HG02852 (cell line): ENCODE measurements around the gene PCDH20.
"Not testable (repeated sequence)": the region's sequence is repeated elsewhere in the genome, so short reads cannot be mapped to it uniquely, and the experiment has no call there.

ENCODE experiments used
- ATAC-seq: cut with Tn5 transposase; IDR thresholded peaks from one replicate; pipeline ENCODE4 v1.9.1; 2021; ENCODE audit warnings: mild to moderate bottlenecking, moderate library complexity; ENCODE audit not compliant: unreplicated experiment

The PCDH20 gene, protein sequence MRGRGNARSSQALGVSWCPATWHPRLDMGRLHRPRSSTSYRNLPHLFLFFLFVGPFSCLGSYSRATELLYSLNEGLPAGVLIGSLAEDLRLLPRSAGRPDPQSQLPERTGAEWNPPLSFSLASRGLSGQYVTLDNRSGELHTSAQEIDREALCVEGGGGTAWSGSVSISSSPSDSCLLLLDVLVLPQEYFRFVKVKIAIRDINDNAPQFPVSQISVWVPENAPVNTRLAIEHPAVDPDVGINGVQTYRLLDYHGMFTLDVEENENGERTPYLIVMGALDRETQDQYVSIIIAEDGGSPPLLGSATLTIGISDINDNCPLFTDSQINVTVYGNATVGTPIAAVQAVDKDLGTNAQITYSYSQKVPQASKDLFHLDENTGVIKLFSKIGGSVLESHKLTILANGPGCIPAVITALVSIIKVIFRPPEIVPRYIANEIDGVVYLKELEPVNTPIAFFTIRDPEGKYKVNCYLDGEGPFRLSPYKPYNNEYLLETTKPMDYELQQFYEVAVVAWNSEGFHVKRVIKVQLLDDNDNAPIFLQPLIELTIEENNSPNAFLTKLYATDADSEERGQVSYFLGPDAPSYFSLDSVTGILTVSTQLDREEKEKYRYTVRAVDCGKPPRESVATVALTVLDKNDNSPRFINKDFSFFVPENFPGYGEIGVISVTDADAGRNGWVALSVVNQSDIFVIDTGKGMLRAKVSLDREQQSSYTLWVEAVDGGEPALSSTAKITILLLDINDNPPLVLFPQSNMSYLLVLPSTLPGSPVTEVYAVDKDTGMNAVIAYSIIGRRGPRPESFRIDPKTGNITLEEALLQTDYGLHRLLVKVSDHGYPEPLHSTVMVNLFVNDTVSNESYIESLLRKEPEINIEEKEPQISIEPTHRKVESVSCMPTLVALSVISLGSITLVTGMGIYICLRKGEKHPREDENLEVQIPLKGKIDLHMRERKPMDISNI

DNA sequence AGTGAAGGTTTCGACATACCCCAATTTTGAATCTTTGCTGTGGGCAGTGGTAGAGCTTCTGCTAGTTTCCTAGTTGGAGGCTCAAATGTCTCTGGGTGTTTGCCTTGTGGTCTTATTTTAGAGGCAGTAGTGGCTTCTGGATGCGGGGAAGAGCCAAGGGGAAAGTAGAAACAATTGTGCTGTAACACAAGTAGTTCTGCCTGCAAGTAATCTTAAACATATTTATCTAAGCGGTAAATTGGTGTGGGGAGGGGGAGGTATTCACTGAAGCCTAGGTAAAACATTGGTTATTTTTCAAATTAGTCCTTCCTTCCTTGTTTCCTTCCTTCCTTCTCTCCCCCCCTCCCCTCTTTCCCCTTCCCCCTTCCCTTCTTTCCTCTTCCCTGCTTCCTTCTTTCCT is at the start of gene PCDH20:
PCDH20 (minus strand) TSS at position 101 of the 400 bp plus-strand sequence. CDS start 691 bp downstream, outside the sequence.
- no peak for ATAC-seq

DNA sequence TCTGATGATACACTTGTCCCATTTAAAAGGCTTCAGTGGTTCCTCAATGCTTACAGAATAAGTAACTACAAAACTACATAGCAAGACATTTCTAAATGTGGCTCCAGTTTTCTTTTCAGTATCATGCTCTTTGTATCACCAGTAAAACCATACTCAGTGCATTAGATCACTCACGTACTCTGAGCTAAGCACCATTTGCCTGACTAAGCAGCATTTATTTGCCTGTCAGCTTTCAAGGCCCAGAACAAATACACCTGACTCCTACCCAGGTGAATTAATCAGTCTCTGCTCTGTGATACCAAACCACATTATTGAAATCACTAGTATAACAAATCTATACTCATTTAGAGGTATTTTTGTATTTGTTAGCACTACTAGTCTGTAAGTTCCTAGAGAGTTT is 47.4 kb upstream of the PCDH20 start:
- ATAC-seq, result no peak

DNA sequence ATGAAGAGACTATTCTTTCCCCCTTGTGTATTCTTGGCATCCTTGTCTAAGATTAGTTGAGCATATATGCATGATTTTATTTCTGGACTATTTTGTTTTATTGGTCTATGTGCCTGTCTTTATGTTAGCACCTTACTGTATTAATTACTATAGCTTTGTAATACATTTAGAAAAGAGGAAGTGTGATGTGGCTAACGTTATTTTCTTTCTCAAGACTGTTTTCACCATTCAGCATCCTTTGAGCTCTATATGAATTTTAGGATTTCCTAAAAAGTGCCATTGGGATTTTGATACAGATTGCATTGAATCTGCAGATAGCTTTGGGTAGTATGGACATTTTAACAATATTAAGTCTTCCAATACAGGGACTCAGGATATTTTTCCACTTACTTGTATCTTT is 37.5 kb upstream of the PCDH20 start:
- no peak for ATAC-seq

DNA sequence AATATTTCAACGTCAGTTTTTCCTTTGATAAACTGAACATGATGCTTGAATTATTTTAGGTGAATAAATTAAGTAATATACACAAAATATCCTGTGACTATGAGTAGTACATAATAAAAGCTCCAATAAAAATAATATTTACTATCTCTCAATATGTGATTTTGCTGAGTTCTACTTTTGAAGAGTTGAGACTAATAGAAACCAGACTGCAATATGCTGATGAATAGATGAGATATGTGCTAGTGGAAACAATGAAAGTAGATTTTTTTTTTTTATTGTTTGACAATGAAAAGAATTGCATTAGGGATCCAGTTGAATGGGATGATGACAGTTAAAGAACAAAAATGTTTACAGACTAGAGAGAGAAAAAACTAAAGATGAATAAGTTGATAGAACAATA is 16.4 kb upstream of the PCDH20 start:
- no peak for ATAC-seq

DNA sequence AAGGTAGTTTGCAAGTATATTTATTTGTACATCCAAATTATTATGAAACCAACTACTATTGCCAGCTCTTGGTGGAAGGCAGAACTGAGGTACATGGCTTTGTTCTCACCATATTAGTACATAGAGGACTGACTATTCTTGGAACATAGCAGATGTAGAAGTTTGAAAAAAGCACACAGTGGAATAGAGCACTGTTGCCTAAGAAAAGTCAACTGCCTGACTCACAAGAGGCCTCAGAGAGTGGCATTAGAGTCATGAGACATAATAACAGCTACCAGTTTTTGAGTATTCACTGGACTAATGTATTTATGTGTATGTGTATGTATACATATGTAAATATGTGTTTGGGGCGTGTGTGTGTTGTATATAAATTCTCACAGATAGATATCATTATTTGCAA is 8.3 kb upstream of the PCDH20 start:
- ATAC-seq, result no peak

DNA sequence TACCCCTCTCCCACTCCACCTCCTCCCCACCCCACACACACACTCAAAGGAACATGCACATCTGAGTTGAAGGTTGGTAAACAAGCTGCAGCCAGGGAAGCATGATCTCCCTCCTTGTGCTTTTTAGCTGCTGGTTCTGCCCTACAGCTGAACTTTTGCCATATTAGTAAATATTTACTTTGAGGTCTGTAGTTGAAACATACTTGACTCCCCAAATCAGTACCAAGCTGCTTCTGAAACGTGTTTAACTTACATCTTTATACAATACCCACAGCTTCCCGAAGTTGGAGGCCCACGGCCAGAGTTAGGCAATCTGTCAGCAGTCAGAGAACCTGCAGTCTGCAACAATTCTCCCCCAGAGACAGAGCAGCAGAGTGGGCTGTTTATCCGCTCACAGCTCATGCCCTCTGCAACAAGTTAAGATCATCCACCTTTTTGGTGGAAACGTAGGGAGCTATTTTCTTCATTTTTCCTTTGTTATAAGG is 1.5 kb upstream of the PCDH20 start:
- ATAC-seq, result no peak

DNA sequence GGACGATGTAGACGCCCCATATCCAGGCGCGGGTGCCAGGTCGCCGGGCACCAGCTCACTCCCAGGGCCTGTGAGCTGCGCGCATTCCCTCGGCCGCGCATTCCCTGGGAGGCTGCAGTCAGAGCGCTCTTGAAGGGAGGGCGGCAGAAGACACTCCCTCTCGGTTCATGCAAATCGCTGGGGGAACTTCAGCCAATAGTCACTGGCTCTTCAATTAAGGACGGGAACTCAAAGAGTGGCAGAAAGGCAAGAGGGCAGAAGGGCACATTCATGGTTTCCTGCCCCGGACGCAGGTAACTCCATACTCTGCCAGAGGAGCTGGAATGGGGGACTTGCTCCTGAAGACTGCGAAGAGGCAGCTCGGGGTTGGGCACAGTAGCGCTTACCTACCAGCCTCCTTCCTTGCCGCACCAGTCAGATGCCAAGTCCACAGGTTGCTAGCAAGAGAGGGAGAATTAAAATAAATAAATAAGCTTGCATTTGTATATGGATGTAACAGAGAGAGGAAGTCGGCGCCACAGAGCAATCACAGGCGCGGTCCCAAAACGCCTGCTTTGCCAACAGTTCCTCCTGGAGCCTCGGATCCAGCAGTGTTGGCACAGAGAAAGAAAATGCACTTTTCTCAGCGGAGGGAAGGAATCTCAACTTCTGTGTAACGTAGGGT is 459 bp downstream of the PCDH20 start:
- ATAC-seq, result no peak

DNA sequence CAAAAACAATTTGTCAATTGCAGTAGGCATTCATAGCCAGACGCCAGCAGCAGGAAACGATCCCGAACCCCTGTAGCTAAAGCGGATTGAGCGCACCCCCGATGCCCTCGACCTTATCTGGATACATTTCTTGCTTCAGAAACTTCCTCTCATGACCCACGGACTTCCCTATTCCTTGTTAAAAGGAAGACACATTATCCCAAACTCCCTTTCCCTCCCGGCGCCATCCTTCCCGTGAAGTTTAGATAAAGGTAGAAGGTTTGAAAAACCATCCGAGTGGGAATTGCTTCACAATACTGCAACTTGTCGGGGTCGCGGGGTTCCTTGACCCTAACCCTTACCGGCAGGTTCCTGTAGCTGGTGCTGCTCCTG is 977 bp downstream of the PCDH20 start:
- ATAC-seq, result no peak

DNA sequence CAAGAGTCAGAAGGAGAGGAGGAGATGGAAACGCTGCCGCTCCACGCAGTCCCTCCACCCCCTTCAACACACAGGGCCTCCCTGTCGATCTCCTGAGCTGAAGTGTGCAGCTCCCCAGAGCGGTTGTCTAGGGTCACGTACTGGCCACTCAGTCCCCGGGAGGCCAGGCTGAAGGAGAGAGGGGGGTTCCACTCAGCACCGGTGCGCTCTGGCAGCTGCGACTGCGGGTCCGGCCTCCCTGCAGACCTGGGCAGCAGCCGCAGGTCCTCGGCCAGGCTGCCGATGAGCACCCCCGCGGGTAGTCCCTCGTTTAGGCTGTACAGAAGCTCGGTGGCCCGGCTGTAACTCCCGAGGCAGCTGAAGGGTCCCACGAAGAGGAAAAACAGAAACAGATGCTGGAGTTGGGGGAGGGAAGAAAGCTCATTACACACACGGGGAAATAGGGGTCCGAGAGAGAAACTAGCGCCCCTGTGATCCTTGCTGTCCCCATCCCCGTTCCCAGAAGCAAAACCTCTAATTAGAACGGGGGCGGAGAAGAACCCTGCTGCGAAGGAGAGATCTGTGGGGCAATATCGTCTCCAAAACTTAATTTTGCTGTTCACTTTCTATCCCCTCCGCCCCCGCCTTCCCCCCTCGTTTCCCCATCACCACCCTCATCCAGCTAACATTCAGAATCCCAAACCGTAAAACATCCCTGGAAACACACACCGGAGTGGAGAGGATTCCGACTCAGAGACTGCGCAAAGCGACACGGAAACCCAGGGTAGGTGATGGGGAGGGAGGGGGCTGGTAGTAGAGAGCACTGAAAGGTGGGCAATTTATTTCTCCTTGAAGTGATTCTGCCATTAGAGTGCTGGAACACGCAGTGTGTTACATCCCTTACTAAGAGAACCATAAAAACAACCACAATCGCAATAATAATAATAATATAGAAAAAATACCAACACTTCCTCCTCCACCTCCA is 1.8 kb downstream of the PCDH20 start:
- no peak for ATAC-seq

DNA sequence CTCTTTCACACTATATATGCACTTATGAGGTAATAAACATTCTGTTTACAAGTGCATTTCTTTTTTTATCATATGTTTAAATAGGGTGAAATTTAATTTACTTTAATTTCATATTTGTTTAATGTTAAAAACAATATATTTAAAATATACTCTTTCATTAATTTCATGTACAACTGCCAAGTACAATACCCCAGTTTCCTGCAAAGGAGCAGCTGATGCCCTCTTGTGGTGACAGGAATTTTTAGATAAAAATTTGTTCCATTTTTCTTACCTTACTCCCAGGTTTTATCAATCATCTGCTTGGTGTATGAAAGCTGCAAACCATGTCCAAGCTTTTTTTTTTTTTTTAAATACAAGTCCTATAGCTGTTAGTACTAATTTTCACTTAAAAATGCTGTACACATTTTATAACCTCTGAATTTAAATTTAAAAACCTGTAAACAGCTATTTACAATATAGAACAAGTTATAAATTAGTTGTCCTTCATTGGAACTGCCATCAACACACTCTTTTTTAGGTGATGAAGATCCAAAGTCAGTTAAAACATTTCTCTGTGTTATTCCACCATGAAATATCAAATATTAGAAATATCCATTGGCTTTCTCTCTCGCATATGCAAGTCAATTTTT is 4.9 kb downstream of the PCDH20 start:
- ATAC-seq, result no peak

DNA sequence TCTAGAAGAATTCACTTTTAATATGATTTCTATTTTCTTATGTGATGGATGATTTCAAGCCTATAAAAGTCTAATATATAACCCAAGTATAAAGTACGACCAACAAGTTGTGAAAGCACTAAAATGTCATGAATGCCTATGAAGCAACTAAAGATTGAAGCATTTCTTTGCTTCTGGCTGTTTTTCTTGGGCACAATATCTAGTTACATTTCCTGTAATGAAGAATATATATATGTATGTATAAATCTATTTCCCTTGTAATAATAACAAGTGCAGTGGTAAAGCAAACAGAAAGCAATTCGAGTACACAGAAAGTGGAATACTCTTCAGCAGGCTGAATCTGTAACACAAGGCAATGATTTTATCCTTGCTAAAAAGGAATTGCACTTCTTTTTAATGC is 5.4 kb downstream of the PCDH20 start:
- no peak for ATAC-seq

DNA sequence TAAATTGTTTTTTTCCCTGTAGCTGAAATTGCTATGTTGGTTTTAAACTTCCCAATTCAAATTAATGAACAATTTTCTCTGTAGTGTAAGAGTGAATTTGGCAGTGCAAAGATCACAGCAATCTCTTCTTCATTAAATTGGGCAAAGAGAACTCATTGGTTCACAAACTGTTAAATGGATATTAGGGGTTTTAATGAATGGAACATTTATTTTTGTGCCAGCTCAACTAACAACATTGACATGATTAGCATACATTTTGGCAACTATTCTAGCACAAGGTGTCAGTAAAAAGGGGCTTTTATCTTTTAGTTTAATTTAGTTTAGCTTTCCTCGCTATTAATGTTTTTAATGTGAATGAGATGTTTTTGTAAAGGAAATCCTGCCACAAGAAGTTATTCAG is 7.1 kb downstream of the PCDH20 start:
- ATAC-seq, result no peak

DNA sequence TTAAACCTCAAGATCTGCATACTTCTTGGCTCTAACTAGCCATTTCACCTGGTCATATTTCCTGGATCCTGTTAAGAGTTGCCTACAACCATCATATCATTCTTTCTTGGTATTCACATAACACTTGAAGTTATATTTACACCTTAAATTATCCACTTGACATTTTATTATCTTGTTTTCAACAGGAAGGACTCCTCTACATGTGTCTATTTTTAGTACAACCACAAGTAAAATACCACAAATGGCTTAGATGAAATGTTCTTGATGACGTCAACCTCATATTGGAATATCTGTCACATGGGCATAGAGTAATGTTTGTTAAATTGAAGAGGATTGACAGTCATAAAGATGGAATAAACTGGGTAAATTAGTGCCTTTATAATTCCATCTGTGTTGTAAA is 9.4 kb downstream of the PCDH20 start:
- no peak for ATAC-seq

DNA sequence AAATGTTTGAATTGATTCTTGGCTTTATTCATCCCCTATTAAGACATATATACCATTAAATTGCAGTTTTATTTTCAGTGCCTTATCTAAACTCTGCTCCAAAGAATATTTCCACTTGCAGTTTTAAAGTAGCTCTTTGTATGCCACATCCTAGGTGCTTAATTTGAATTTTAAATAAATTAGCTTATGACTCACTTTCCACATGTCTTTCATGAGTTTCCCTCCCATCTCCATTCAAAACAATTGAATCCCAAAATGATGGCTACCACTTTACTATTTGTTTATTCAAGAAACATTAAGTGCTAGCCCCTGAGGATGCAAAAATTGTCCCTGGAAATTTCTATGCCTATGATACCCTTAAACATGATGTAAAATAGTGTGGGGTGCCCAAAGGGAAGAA is 19.5 kb downstream of the PCDH20 start:
- no peak for ATAC-seq

DNA sequence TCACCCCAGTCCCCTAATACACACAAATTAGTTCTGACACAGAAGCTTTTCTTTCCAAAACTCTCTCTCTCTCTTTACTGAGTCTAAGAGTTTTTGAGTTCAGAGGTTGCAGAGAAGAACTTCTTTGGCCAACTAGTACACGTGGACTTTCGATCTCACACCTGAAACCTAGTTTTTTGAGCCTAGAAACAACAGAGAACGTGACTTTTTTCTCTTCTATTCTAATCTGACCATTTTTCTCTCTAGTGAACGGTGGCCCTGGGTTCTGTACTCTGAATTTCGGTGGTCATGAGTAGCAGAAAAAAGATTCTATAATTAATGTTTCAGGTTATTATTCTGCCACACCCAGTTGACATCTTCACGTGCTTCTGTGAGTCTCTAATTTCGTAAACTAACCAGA is 24.2 kb downstream of the PCDH20 start:
- no peak for ATAC-seq

DNA sequence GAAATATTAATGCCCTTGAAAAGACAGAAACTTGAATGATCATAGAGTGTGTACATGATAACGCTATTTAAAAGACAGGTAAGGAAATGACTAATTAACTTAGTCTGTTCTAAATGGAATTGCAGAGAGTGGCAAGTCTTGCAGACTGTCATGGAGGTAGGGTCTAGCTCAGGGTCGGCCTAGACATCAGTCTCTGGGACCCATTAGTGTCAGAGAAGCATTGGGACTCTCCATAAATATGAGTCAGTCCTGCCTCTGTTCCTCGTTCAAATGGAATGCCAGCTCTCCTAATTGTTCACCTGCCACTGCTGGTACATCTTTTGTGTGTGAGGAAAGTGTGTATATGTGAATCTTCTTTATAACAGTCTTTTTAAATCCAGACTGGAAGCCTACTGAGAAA is 28.0 kb downstream of the PCDH20 start:
- no peak for ATAC-seq

DNA sequence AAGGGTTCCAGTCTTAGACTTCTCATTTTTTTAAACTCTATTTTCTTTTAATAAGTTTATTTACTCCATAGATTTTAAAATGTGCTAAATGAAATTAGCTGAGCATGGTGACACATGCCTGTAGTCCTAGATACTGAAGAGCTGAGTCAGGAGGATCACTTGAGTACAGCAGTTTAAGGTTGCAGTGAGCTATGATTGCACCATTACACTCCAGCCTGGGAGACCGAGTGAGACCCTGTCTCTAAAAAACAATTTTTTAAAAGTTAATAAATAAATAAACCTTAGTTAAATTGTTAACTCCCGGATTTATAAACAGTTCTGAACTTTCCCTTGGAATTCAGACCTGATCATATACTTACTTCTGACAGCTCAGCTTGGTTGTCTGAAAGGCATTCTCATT is 32.5 kb downstream of the PCDH20 start:
- no peak for ATAC-seq

DNA sequence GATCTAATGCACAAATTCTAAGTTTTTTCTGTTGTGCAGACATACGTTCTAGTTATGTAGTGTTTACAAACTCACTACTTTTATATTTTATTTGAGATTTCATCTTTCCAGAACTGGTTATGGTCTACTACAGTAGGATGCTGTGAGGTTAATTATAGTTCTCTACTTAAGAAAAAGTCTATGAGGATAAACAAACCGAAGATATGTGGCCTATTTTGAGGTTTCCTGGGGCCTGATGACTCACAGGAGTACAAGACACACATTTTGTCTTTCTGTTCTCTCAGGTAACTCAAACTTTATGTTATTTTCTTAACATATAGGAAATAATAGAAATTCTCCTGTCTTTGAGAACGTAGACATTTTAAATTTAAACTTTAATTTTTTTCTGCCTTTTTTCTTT is 45.1 kb downstream of the PCDH20 start:
- ATAC-seq, result no peak

DNA sequence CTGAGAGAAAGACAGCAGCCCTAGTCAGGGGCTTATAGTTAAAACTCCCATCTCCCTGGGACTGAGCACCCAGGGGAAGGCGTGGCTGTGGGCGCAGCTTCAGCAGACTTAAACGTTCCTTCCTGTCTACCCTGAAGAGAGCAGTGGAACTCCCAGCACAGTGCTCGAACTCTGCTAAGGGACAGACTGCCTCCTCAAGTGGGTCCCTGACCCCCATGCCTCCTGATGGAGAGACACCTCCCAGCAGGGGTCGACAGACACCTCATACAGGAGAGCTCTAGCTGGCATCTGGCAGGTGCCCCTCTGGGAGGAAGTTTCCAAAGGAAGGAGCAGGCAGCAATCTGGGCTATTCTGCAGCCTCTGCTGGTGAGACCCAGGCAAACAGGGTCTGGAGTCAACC is 51.0 kb downstream of the PCDH20 start:
- not testable (repeated sequence) for ATAC-seq

DNA sequence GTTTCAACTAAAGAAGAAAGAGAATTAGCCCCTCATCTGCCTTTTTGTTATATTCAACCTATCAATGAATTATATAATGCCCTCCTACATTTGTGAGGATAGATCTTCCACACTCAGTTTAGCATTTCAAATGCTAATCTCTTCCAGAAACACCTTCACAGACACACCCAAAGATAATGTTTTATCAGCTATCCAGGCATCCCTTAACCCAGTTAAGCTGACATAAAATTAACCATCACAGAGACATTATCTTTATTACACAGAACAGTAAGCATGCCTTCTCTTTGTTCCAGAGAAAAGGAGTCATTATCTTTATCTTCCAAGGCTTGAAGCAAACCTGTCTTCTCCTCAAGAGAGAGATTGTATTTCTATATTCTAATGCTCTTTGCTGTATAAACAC is 53.1 kb downstream of the PCDH20 start:
- ATAC-seq, result no peak
